ENCODE measurements around the gene MT3. TPM values are rescaled to one million over a fixed set of nuclear protein-coding genes. Genes with fewer than 3 reads are reported as not detected.

MT3 gene
- total RNA-seq = not detected

- no peak for DNase-seq
Measured at GRCh38 chr16:56589141-56590039, at the start of gene MT3. Gene MT3 (plus strand): TSS chr16:56589528. CDS start chr16:56589591, 63 bp downstream.

- DNase-seq = no peak
Measured at GRCh38 chr16:56539656-56540055, 49.7 kb upstream of the MT3 start.

- DNase-seq = no peak
Measured at GRCh38 chr16:56542039-56542438, 47.3 kb upstream of the MT3 start.

GRCh38 chr16:56547120-56547948, 42.0 kb upstream of the MT3 start:
- peak; percentile 21 for DNase-seq

GRCh38 chr16:56547949-56548567, 41.3 kb upstream of the MT3 start:
- DNase-seq = no peak

GRCh38 chr16:56549161-56549560, 40.2 kb upstream of the MT3 start:
- DNase-seq = no peak

- no peak for DNase-seq
Measured at GRCh38 chr16:56549744-56550385, 39.5 kb upstream of the MT3 start.

GRCh38 chr16:56551796-56552738, 37.3 kb upstream of the MT3 start:
- DNase-seq = no peak

- DNase-seq = no peak
Measured at GRCh38 chr16:56554441-56554840, 34.9 kb upstream of the MT3 start.

- DNase-seq = no peak
Measured at GRCh38 chr16:56558024-56558747, 31.1 kb upstream of the MT3 start.

GRCh38 chr16:56559109-56559508, 30.2 kb upstream of the MT3 start:
- no peak for DNase-seq

GRCh38 chr16:56560447-56560846, 28.9 kb upstream of the MT3 start:
- no peak for DNase-seq

GRCh38 chr16:56561126-56561525, 28.2 kb upstream of the MT3 start:
- no peak for DNase-seq

GRCh38 chr16:56564793-56565477, 24.4 kb upstream of the MT3 start, which contains the start of gene MT4:
Gene MT4 (plus strand): TSS chr16:56565073. CDS start chr16:56565129, 56 bp downstream.
- DNase-seq = no peak

GRCh38 chr16:56569971-56570370, 19.4 kb upstream of the MT3 start:
- DNase-seq = no peak

- no peak for DNase-seq
Measured at GRCh38 chr16:56571525-56571924, 17.8 kb upstream of the MT3 start.

GRCh38 chr16:56574625-56575024, 14.7 kb upstream of the MT3 start:
- no peak for DNase-seq

- DNase-seq = no peak
Measured at GRCh38 chr16:56576585-56577299, 12.6 kb upstream of the MT3 start.

GRCh38 chr16:56577300-56577625, 12.1 kb upstream of the MT3 start:
- DNase-seq = no peak
